Cardiac muscle cell (in vitro differentiated cells and primary cell): ENCODE data around the gene COMMD1. TPM values are rescaled to one million over a fixed set of nuclear protein-coding genes. Genes with fewer than 3 reads are reported as not detected.

Source experiments
- DNase-seq, 2 donors: peaks; one replicate each; pipeline versions ENCODE4 v3.0.0 to v3.0.0-alpha.2; 2010 to 2017; ENCODE audit warnings: low read depth in 1 of 2, low spot score in 1 of 2
- H3K27ac ChIP-seq: fragments of 200-600 bp; sonication (generic); 2 replicates; pipeline ENCODE4 v1.5.1; 2016
- H3K27me3 ChIP-seq: fragments of 200-600 bp; sonication (generic); 2 replicates; pipeline ENCODE4 v1.6.0; 2016; ENCODE audit warnings: control low read depth
- H3K36me3 ChIP-seq: fragments of 200-600 bp; sonication (generic); 2 replicates; pipeline ENCODE4 v1.5.1; 2016; ENCODE audit warnings: control low read depth
- H3K4me1 ChIP-seq: fragments of 200-600 bp; sonication (generic); 2 replicates; pipeline ENCODE4 v1.8.1; 2017; ENCODE audit warnings: low read depth, mild to moderate bottlenecking, mixed run types
- H3K4me3 ChIP-seq: fragments of 200-600 bp; sonication (generic); 2 replicates; pipeline ENCODE4 v1.5.1; 2016; ENCODE audit warnings: mild to moderate bottlenecking
- H3K9me3 ChIP-seq: fragments of 200-600 bp; sonication (generic); 2 replicates; pipeline ENCODE4 v1.5.1; 2017; ENCODE audit warnings: low read depth, mild to moderate bottlenecking, control low read depth
- CTCF ChIP-seq: IDR thresholded peaks from 2 replicates; pipeline ENCODE4 v1.5.1; 2012; ENCODE audit warnings: low read depth, mild to moderate bottlenecking, low read length
- polyA plus RNA-seq: library from polyadenylated mRNA; unstranded; fragments of >200 nt; fragmentation: Nextera tagmentation; extraction: Ambion mirVana; gene quantifications from 2 replicates; pipeline ENCODE4 v1.2.1, GENCODE V29; 2016
- total RNA-seq: library from RNA; depleted of rRNA; stranded (reverse); fragments of >200 nt; gene quantifications from 2 replicates; pipeline ENCODE4 v1.2.3, GENCODE V29; 2016

COMMD1 gene
- total and polyA plus RNA-seq, 2 experiments from 2014 or later, result 36.1 to 94.0 TPM

- Histone ChIP-seq H3K9me3 (no peaks in the 10 kb centered on the region), H3K36me3 (peaks cover 8% of the 10 kb centered on the region), H3K27ac (peak within 1 kb of the TSS; percentile 99), H3K27me3 (no peaks in the 10 kb centered on the region), H3K4me1 (no peaks in the 10 kb centered on the region), H3K4me3 (peak within 1 kb of the TSS; percentile 77)
- DNase-seq, result peak; percentile 89
- TF ChIP-seq CTCF, result no peak
Observed at GRCh38 chr2:61888267-61889055, 17.0 kb upstream of the COMMD1 start, which contains the start of gene CCT4. Gene CCT4, minus strand, starts transcription at chr2:61888656. Its CDS starts 149 bp downstream, at chr2:61888507.

- H3K4me1 ChIP-seq, result no peaks in the 10 kb centered on the region
- H3K4me3 ChIP-seq, result no peak overlapping the region
- DNase-seq, result peak; percentile 36 to 39
- TF ChIP-seq CTCF, result peak; percentile 48
- H3K36me3 ChIP-seq, result no peaks in the 10 kb centered on the region
- H3K27me3 ChIP-seq, result no peaks in the 10 kb centered on the region
- H3K9me3 ChIP-seq, result no peaks in the 10 kb centered on the region
- H3K27ac ChIP-seq, result no peak overlapping the region
Observed at GRCh38 chr2:61898810-61899209, 6.7 kb upstream of the COMMD1 start.

- Histone ChIP-seq H3K4me3 (no peak overlapping the region), H3K9me3 (no peaks in the 10 kb centered on the region), H3K27ac (no peak overlapping the region), H3K4me1 (no peaks in the 10 kb centered on the region), H3K36me3 (no peaks in the 10 kb centered on the region), H3K27me3 (no peaks in the 10 kb centered on the region)
- no peak for TF ChIP-seq CTCF
- peak in 1 of 2 donors; percentile 15 for DNase-seq
Observed at GRCh38 chr2:61900281-61900680, 5.2 kb upstream of the COMMD1 start.

GRCh38 chr2:61906186-61906470, 654 bp downstream of the COMMD1 start:
- no peaks in the 10 kb centered on the region for H3K36me3 ChIP-seq
- H3K27ac ChIP-seq, result no peak overlapping the region
- H3K4me1 ChIP-seq, result no peaks in the 10 kb centered on the region
- no peak for DNase-seq
- no peaks in the 10 kb centered on the region for H3K9me3 ChIP-seq
- no peak for TF ChIP-seq CTCF
- peak overlapping the region; percentile 76 for H3K4me3 ChIP-seq
- no peaks in the 10 kb centered on the region for H3K27me3 ChIP-seq

DNA sequence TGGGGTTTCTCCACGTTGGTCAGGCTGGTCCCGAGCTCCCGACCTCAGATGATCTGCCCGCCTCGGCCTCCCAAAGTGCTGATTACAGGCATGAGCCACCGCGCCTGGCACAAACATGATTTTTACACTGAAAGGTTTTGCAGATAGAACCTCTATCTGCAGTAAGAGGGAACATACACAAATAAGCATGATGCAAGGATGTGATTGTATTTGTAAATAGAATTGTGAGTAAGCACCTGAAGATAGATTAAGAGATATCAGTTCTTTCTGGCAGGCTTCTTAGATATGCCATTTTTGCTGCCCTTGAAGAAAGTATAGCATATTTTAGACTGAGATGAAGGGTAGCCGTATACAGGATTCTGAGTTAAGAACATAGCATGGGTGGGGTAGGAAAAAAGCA, 3.6 kb downstream of the COMMD1 start:
- H3K27me3 ChIP-seq, result no peaks in the 10 kb centered on the region
- H3K36me3 ChIP-seq, result no peaks in the 10 kb centered on the region
- no peaks in the 10 kb centered on the region for H3K9me3 ChIP-seq
- H3K4me3 ChIP-seq, result no peak overlapping the region
- no peak overlapping the region for H3K27ac ChIP-seq
- no peaks in the 10 kb centered on the region for H3K4me1 ChIP-seq
- DNase-seq, result no peak
- no peak for TF ChIP-seq CTCF
